HepG2 (cell line): ENCODE results near the gene GRIN3A. TPM values are rescaled to one million over a fixed set of nuclear protein-coding genes. Genes with fewer than 3 reads are reported as not detected.

ENCODE experiments used
- ATAC-seq: fragments of 200-7000 bp; cut with Tn5 transposase; 3 replicates; pipeline ENCODE4 v1.9.1; 2020; ENCODE audit warnings: mild to moderate bottlenecking, moderate library complexity
- BruUV-seq: library from RNA; stranded (reverse); fragments of 400-500 nt; replicated peaks from 2 replicates; lab custom pipeline; 2021; lab: Mats Ljungman, UMichigan
- CTCF ChIA-PET: fragments of 300-600 bp; formaldehyde crosslinking; extraction: SDS; loops from one replicate; lab custom pipeline; 2021; ENCODE audit warnings: low total read pairs, inconsistent platforms, low intra/inter-chr PET ratio; lab: Yijun Ruan, JAX
- POLR2A ChIA-PET: fragments of 350-600 bp; sonication (Branson Sonifier 250); formaldehyde crosslinking; loops from one replicate; lab custom pipeline; 2020; ENCODE audit warnings: antibody characterized with exemption, inconsistent platforms; lab: Yijun Ruan, JAX
- DNase-seq: peaks from one replicate; pipeline ENCODE4 v3.0.0-alpha.2; 2015; ENCODE audit warnings: low spot score
- FAIRE-seq: peaks from 3 replicates; lab custom pipeline; 2011; peaks lifted over from hg19 to GRCh38; lab: Jason Lieb, UNC
- H2AFZ ChIP-seq: one replicate; pipeline ENCODE4 v1.6.1; 2011; ENCODE audit warnings: low read length, inconsistent platforms
- H3K27ac ChIP-seq: fragments of 300-600 bp; 3 replicates; pipeline ENCODE4 v1.8.0; 2011; ENCODE audit warnings: mixed run types, mild to moderate bottlenecking, mixed read lengths, low read length, inconsistent platforms; ENCODE audit not compliant: insufficient read depth; ENCODE audit errors: extremely low read length
- H3K27me3 ChIP-seq, 2 experiments: fragments of 200-600 bp in 1 of 2; 2 replicates in 1 of 2; 3 replicates in 1 of 2; pipeline versions ENCODE4 v1.6.0 to v1.8.0; 2011; ENCODE audit warnings: low read length in 2 of 2, mild to moderate bottlenecking in 2 of 2, moderate library complexity in 2 of 2, inconsistent platforms in 1 of 2; ENCODE audit not compliant: insufficient read depth in 2 of 2, control insufficient read depth in 1 of 2
- H3K36me3 ChIP-seq, 2 experiments: fragments of 200-600 bp in 1 of 2; replicated peaks in 1 of 2; 2 replicates in 1 of 2; 3 replicates in 1 of 2; pipeline versions ENCODE4 v1.5.1 to v1.8.0; 2011; ENCODE audit warnings: low read length in 2 of 2, inconsistent platforms in 1 of 2; ENCODE audit not compliant: insufficient read depth in 2 of 2, control insufficient read depth in 1 of 2
- H3K4me1 ChIP-seq: 2 replicates; pipeline ENCODE4 v1.5.1; 2012; ENCODE audit warnings: low read length, inconsistent platforms; ENCODE audit not compliant: insufficient read depth
- H3K4me2 ChIP-seq: 2 replicates; pipeline ENCODE4 v1.6.0; 2011; ENCODE audit warnings: low read depth, low read length, inconsistent platforms
- H3K4me3 ChIP-seq, 3 experiments: fragments of 200-600 bp in 1 of 3; sonication (generic), shearing (Covaris generic) in 1 of 3; replicated peaks in 1 of 3; 2 replicates each; pipeline ENCODE4 v1.5.1; 2011 to 2016; ENCODE audit warnings: low read length in 3 of 3, inconsistent platforms in 2 of 3, low read depth in 2 of 3, mild to moderate bottlenecking in 2 of 3, control low read depth in 1 of 3, mixed read lengths in 1 of 3; ENCODE audit not compliant: insufficient read depth in 1 of 3
- H3K79me2 ChIP-seq: one replicate; pipeline ENCODE4 v1.6.1; 2011; ENCODE audit warnings: low read length, inconsistent platforms; ENCODE audit not compliant: insufficient read depth
- H3K9ac ChIP-seq: 2 replicates; pipeline ENCODE4 v1.6.0; 2011; ENCODE audit warnings: mild to moderate bottlenecking, low read depth, low read length, inconsistent platforms; ENCODE audit not compliant: insufficient read depth
- H3K9me3 ChIP-seq: 2 replicates; pipeline ENCODE4 v1.5.1; 2012; ENCODE audit warnings: mild to moderate bottlenecking, low read length
- H4K20me1 ChIP-seq: 2 replicates; pipeline ENCODE4 v1.6.0; 2011; ENCODE audit warnings: inconsistent platforms, mild to moderate bottlenecking, low read length, moderate library complexity; ENCODE audit not compliant: insufficient read depth
- ELF1 ChIP-seq: sonication (generic); formaldehyde crosslinking; IDR thresholded peaks from 2 replicates; pipeline ENCODE4 v1.4.0; 2020; ENCODE audit warnings: missing genetic modification reagents
- KDM3A ChIP-seq: IDR thresholded peaks from 2 replicates; pipeline ENCODE4 v1.6.1; 2018; ENCODE audit warnings: low read depth, missing compliant biosample characterization
- SMAD9 ChIP-seq: sonication (generic); formaldehyde crosslinking; IDR thresholded peaks from 2 replicates; pipeline ENCODE4 v1.5.1; 2020; ENCODE audit warnings: mild to moderate bottlenecking, missing genetic modification reagents
- ZBTB14 ChIP-seq: sonication (generic); formaldehyde crosslinking; IDR thresholded peaks from 2 replicates; pipeline ENCODE4 v1.4.0; 2020; ENCODE audit warnings: missing genetic modification reagents
- ZBTB34 ChIP-seq: sonication (generic); formaldehyde crosslinking; IDR thresholded peaks from 2 replicates; pipeline ENCODE4 v1.8.0; 2022; ENCODE audit warnings: mild to moderate bottlenecking, missing genetic modification reagents
- ZNF383 ChIP-seq: sonication (generic); formaldehyde crosslinking; IDR thresholded peaks from 2 replicates; pipeline ENCODE4 v1.4.0; 2020; ENCODE audit warnings: missing genetic modification reagents, mild to moderate bottlenecking, borderline replicate concordance
- ZNF597 ChIP-seq: sonication (generic); formaldehyde crosslinking; IDR thresholded peaks from 2 replicates; pipeline ENCODE4 v1.5.0; 2020; ENCODE audit warnings: missing genetic modification reagents
- ZNF879 ChIP-seq: sonication (generic); formaldehyde crosslinking; IDR thresholded peaks from 2 replicates; pipeline ENCODE4 v1.8.1; 2023; ENCODE audit warnings: missing genetic modification reagents
- WGBS: methylation state at CpG from one replicate; pipeline ENCODE4 v1.1.6; 2017; ENCODE audit warnings: low lambda C conversion rate; 5-methylcytosine and 5-hydroxymethylcytosine counted together
- in situ Hi-C: cut with HindIII; loops from 2 replicates; pipeline ENCODE4 v1.10.0; 2017; ENCODE audit warnings: low pct_unique_long_range_greater_than_20kb; ENCODE audit not compliant: extremely low pct_ligation_motif_present
- intact Hi-C: fragments of 100-400 bp; cut with micrococcal nuclease; formaldehyde crosslinking; loops from one replicate; pipeline ENCODE4 v1.10.0; 2022; ENCODE audit not compliant: unreplicated experiment
- polyA plus RNA-seq, 8 experiments: library from polyadenylated mRNA; depleted of rRNA in 3 of 8; stranded (reverse) in 7 of 8; unstranded in 1 of 8; fragments of >200 nt; fragmentation: Illumina TruSeq in 4 of 8; extraction: Trizol in 4 of 8; gene quantifications; 2 replicates each; pipeline versions ENCODE4 v1.2.1 to v1.2.3, GENCODE V29; 2011 to 2016; ENCODE audit warnings: low read depth in 4 of 8, missing spikeins in 1 of 8, mixed read lengths in 1 of 8; ENCODE audit not compliant: insufficient read depth in 1 of 8
- total RNA-seq, 5 experiments: library from RNA; depleted of rRNA; stranded (reverse); fragments of >200 nt; fragmentation: Illumina TruSeq; extraction: Trizol; gene quantifications; 2 replicates each; pipeline ENCODE4 v1.2.3, GENCODE V29; 2016; ENCODE audit warnings: low read depth in 1 of 5

Gene GRIN3A
- total and polyA plus RNA-seq, 2 of the 13 experiments (the other 11 are each of a cell fraction or from before 2014, with no cell fraction given), result not detected

GRCh38 chr9:101673642-101674041, 64.8 kb downstream of the GRIN3A start (continued):
- TF ChIP-seq ZNF597 (CRISPR knock-in tag) (no peak), SMAD9 (CRISPR knock-in tag) (no peak), ELF1 (no peak)

GRCh38 chr9:101671567-101671966, 66.9 kb downstream of the GRIN3A start:
- WGBS, result 0% methylated on average over 1 of the region's 1 CpG
- CTCF ChIA-PET, result no interaction called here

More at GRCh38 chr9:101671567-101671966, 66.9 kb downstream of the GRIN3A start:
- TF ChIP-seq ZNF879 (CRISPR knock-in tag), result no peak
- TF ChIP-seq ZBTB14 (CRISPR knock-in tag), result no peak
- TF ChIP-seq ZNF383 (CRISPR knock-in tag), result no peak
- TF ChIP-seq KDM3A, result no peak
- no peak for TF ChIP-seq ZBTB34 (CRISPR knock-in tag)
- Histone ChIP-seq H3K4me3 (no peak overlapping the region), H3K9ac (no peak overlapping the region), H4K20me1 (no peaks in the 10 kb centered on the region), H3K36me3 (no peaks in the 10 kb centered on the region), H3K4me2 (no peak overlapping the region), H3K27ac (no peak overlapping the region), H3K79me2 (no peaks in the 10 kb centered on the region), H3K9me3 (no peaks in the 10 kb centered on the region), H3K4me1 (no peaks in the 10 kb centered on the region), H2AFZ (no peak overlapping the region), H3K27me3 (no peaks in the 10 kb centered on the region)
- intact Hi-C loops, result no loop called here
- POLR2A ChIA-PET, result no interaction called here
- in situ Hi-C loops, result no loop called here
- DNase-seq (no peak), FAIRE-seq (no peak), ATAC-seq (no peak)
- BruUV-seq, result no TSS peak
